Activated CD8-positive, alpha-beta T cell treated with anti-CD3 and anti-CD28 coated beads, Interleukin-2, amount 10 ng/mL, durations not matched to agents 7 days and 5 days (primary cell): ENCODE measurements around the gene USP22. TPM values are rescaled to one million over a fixed set of nuclear protein-coding genes. Genes with fewer than 3 reads are reported as not detected.

Source experiments
- ATAC-seq: fragments of 150-1000 bp; cut with Tn5 transposase; one replicate; pipeline ENCODE4 v1.10.0; 2021; ENCODE audit warnings: moderate library complexity
- CTCF ChIA-PET: fragments of 350-600 bp; sonication (Branson Sonifier 250); formaldehyde crosslinking; loops from one replicate; lab custom pipeline; 2021; ENCODE audit warnings: antibody characterized with exemption; lab: Charles Lee
- POLR2A ChIA-PET: fragments of 350-600 bp; sonication (Branson Sonifier 250); formaldehyde crosslinking; loops from one replicate; lab custom pipeline; 2021; ENCODE audit warnings: antibody characterized with exemption; lab: Charles Lee
- DNase-seq: peaks from one replicate; pipeline ENCODE4 v3.0.0-alpha.2; 2020
- H3K27ac Mint-ChIP-seq: one replicate; pipeline ENCODE4 v1.8.0; 2021; ENCODE audit warnings: mild to moderate bottlenecking, mixed read lengths
- H3K27me3 Mint-ChIP-seq: one replicate; pipeline ENCODE4 v1.8.0; 2021; ENCODE audit warnings: low read depth, mixed read lengths
- H3K36me3 Mint-ChIP-seq: one replicate; pipeline ENCODE4 v1.8.0; 2021; ENCODE audit warnings: low read depth, mixed read lengths
- H3K4me1 Mint-ChIP-seq: one replicate; pipeline ENCODE4 v1.8.0; 2021; ENCODE audit warnings: low read depth, mixed read lengths
- H3K4me3 Mint-ChIP-seq: one replicate; pipeline ENCODE4 v1.8.0; 2021; ENCODE audit warnings: mild to moderate bottlenecking, mixed read lengths
- H3K9me3 Mint-ChIP-seq: one replicate; pipeline ENCODE4 v1.8.0; 2022; ENCODE audit warnings: mixed read lengths; ENCODE audit not compliant: insufficient read depth
- total RNA-seq, 2 experiments: library from RNA; stranded (reverse); gene quantifications; one replicate each; pipeline ENCODE4 v1.2.3, GENCODE V29; 2021

Gene USP22
- total RNA-seq, 2 experiments from 2014 or later = 138 to 148 TPM

- peaks cover 27% of the 10 kb centered on the region for H3K27me3 Mint-ChIP-seq
- CTCF ChIA-PET = no interaction called here
- H3K36me3 Mint-ChIP-seq = no peaks in the 10 kb centered on the region
Observed at GRCh38 chr17:20954794-20955193, 88.0 kb downstream of the USP22 start.

GRCh38 chr17:20952183-20952582 lies 90.6 kb downstream of the USP22 start:
- ATAC-seq (no peak), DNase-seq (no peak)
- ChIA-PET POLR2A (no interaction called here), CTCF (interaction anchor here (0.7 kb wide), 1 partner anchor 431 kb away, joined by 3 read pairs; no protein-coding TSS in a partner anchor)
- Mint-ChIP-seq H3K36me3 (no peaks in the 10 kb centered on the region), H3K4me1 (no peaks in the 10 kb centered on the region), H3K27ac (no peak overlapping the region), H3K4me3 (no peak overlapping the region), H3K9me3 (no peaks in the 10 kb centered on the region), H3K27me3 (peaks cover 16% of the 10 kb centered on the region)

More at GRCh38 chr17:20954794-20955193, 88.0 kb downstream of the USP22 start:
- Mint-ChIP-seq H3K27ac (no peak overlapping the region), H3K4me3 (no peak overlapping the region), H3K4me1 (no peaks in the 10 kb centered on the region), H3K9me3 (no peaks in the 10 kb centered on the region)
- ATAC-seq (no peak), DNase-seq (no peak)
- POLR2A ChIA-PET = no interaction called here

Other genes starting within 250 kb of the USP22 start
- gene DHRS7B, start 84.0 kb upstream of the USP22 start, total RNA-seq = 10 to 100 TPM; 15.1 to 15.2 TPM
- gene TMEM11, start 171.2 kb upstream of the USP22 start, total RNA-seq = 10 to 100 TPM; 22.2 to 27.7 TPM
- gene NATD1, start 210.4 kb upstream of the USP22 start, total RNA-seq = 1 to 10 TPM; 1.1 to 1.3 TPM
- gene MAP2K3, start 241.7 kb upstream of the USP22 start, total RNA-seq = 10 to 100 TPM; 57.4 to 57.8 TPM